Measurements from ENCODE around the gene REXO4.

DNA sequence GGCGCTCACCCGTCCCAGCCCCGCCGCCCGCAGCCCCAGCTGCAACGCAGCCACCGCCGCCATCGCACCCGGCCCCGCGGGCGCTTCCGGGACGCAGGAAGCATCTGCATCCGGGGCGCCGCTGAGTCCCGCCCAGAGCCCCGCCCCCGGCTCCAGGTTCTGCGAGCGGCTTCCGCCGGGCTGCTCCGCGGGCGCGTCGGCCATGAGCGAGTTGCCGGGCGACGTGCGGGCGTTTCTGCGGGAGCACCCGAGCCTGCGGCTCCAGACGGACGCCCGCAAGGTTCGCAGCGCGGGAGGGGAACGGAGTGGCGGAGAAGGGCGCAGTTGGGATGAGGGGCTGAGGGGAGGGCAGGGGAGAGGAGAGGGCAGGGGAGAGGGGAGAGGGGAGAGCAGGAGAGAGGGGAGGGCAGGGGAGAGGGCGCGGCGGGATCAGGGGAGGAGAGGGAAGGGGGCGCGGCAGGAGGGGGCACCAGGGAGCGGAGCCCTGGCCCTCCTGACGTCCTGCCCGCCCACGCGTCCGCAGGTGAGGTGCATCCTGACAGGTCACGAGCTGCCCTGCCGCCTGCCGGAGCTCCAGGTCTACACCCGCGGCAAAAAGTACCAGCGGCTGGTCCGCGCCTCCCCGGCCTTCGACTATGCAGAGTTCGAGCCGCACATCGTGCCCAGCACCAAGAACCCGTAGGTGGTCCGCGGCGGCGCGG, 61.3 kb downstream of the REXO4 start, which contains the start of the genes SURF1 and SURF2:
- TF ChIP-seq CTCF (IDR thresholded peaks at IDR 0.05) = no peak
- peak; percentile 48 to 49 for TF ChIP-seq POLR2A (IDR thresholded peaks at IDR 0.05)
